AG09319 (cell line): Measurements from ENCODE around the gene FGF12.

Source experiments
- DNase-seq: peaks from one replicate; pipeline ENCODE4 v3.0.0-alpha.2; 2010; ENCODE audit warnings: low read depth; ENCODE audit errors: extremely low read depth
- TF ChIP-seq, protein P1 (sequence below): IDR thresholded peaks from 2 replicates; pipeline ENCODE4 v1.5.1; 2011; ENCODE audit warnings: low read depth, mild to moderate bottlenecking, inconsistent platforms, low read length, moderate library complexity

Gene FGF12

DNA sequence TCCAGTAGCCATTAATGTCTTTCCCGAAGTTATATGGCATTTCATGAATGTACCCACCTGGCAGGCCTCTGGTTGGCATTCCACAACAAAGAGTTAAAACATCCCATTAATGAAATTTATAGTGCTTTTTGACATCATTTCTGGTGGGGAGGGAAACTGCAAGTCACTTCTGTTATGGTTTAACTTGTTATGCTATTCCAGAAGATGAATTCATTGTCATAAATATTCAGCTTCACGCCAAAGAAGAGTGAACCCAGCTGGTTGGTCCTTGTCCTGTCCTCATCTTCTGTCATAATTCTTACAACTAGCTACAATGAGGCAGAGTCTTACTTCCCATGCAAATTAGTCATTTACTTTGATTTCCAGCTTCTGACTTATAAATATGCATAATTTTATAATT lies 471.5 kb downstream of the FGF12 start:
- TF ChIP-seq, protein P1, sequence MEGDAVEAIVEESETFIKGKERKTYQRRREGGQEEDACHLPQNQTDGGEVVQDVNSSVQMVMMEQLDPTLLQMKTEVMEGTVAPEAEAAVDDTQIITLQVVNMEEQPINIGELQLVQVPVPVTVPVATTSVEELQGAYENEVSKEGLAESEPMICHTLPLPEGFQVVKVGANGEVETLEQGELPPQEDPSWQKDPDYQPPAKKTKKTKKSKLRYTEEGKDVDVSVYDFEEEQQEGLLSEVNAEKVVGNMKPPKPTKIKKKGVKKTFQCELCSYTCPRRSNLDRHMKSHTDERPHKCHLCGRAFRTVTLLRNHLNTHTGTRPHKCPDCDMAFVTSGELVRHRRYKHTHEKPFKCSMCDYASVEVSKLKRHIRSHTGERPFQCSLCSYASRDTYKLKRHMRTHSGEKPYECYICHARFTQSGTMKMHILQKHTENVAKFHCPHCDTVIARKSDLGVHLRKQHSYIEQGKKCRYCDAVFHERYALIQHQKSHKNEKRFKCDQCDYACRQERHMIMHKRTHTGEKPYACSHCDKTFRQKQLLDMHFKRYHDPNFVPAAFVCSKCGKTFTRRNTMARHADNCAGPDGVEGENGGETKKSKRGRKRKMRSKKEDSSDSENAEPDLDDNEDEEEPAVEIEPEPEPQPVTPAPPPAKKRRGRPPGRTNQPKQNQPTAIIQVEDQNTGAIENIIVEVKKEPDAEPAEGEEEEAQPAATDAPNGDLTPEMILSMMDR, result no peak

DNA sequence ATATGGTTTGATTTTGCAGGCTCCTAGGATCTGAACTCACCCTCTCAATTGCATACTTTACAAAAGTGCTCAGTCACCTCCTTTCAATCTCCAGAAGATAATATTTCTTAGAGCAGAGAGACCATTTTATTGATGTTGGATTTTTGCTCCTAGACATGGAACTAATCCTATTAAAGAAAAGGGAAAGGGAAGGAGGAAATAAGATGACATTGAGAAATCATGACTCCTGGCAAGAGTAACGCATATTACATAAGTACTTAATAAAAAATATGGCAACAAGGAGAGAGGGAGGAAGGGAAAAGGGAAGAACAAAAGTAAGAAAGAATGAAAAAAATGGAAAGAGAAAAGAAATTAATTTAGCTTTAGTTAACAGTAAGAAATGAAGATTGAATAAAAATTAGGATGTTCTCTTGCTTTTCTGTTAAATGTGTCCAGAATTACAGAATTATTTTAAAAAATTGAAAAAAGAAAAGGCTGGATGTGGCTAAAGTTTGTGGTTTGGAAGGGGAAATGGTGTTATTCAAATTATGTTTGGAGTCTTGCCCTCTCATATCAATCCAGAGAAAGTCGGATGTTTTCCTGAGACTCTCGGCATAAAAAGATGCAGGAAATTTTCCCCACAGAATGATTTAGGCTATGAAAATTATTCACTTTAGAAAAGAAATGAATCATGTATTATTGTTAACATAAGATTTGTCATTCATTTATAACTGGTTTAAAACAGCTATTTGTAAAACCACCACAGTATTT lies 474.0 kb downstream of the FGF12 start:
- TF ChIP-seq, protein P1, result no peak
- DNase-seq, result no peak

More for the DNA sequence above, 471.5 kb downstream of the FGF12 start:
- DNase-seq, result no peak

DNA sequence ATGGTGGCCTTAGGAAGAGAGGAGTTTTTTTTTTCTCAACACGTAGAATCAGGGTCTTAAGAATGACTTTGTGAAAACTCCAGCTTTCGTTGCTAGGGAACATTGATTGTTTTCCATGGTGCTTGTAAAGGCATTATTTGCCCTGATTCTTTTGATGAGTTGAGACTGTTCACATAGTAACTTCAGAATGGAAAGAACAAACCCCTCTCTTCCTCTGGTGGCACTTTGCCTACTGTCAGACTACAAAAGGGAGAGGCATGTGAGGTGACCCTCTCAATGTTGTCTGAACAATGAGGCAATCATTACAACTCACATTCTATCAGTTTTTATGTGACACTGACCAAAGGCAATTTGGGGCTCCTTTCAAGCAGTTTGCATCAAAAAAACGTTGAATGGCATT lies 477.8 kb downstream of the FGF12 start:
- TF ChIP-seq, protein P1, result no peak
- no peak for DNase-seq

DNA sequence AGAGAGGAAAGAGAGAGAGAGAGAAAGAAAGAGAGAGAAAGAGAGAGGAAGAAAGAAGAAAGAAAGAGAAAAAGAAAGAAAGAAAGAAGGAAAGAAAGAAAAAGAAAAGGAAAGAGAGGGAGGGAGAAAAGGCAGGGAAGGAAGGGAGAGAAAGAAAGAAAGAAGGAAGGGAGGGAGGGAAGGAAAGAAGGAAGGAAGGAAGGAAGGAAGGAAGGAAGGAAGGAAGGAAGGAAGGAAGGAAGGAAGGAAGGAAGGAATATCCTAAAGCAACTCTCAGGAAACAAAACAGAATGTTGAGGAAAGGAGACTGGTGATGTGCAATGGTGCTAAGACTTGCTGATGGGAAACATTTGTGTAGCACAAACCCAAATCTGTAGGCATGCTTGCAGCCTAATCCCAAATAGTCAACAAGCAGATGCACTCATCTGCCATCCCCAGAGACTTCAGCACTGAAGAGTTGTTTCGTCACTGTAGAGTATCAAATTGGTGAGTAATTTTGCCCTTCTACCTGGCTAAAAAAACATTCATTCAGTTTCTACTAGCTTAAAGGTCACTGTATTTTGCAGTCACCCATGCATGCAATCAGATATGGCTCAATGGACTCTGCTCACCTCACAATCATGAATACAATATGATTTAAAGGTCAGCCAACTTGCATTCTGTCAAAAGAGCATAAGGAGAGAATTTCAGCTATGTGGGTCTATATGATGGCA lies 480.3 kb downstream of the FGF12 start:
- no peak for DNase-seq
- TF ChIP-seq, protein P1, result no peak

DNA sequence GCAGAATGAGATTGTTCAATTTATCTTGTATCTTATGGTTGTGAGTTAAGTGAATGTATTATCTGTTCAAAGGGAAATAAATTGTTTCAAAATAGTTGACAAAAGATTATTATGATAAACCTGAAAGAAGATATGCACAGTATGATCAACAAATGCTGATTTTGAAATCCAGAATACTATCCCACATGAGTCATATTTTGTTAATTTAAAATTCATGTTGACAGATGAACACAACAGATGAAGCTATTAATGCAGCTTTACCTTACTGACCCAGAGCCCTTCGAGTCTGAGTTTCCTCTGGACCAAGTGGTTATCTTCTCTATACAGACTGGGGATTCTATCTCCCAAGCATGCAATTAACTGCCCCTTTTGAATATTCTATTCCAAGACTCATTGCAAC lies 482.8 kb downstream of the FGF12 start:
- TF ChIP-seq, protein P1, result no peak
- no peak for DNase-seq

DNA sequence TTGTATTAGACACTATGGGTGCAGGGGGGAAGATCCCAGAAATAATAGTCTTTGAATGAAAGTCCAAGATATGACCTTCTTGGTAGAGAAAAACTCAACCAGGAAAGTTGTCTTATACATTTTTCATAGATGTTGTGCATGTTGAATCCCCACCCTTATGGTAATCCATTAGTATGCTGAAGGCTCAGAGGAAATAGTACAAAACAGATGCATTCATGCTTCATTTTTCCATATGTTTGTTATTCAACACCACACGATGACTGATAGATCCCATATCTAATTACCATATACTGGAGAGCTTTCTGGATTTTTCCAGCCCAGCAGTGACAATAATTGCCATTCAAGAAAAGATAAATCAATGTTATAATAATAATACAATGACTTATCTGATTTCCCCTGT lies 487.4 kb downstream of the FGF12 start:
- TF ChIP-seq, protein P1, result no peak
- no peak for DNase-seq

DNA sequence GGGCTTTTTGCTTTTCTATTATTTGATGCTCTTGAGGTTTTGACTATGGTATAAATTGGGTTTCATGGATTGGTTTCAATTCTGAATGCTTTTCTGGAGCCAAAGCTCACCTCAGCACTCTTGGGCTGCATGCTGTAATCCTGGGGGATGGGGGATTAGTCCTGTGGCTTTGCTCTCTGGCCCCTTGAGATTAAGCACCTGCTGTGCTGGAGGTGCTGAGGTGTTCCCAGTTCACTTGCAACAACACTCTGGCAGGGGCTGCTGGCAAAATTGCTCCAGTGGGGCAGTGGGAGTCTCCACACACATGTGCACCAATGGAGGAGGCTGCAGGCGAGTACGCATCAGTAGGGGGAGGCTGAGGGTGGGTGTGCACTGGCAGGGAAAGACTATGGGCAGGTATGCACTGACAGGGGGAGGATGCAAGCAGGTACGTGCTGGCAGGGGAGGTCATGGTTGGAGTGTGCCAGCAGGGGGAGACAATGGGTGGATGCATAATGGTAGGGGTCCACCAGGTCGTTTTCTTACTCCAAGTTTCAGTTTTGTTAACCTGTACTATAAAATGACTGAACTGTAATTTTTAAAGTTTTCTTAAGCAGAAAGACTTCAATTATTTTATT lies 489.2 kb downstream of the FGF12 start:
- no peak for DNase-seq
- TF ChIP-seq, protein P1, result no peak
